ENCODE results near the gene SPACA6. TPM values are rescaled to one million over a fixed set of nuclear protein-coding genes. Genes with fewer than 3 reads are reported as not detected.

SPACA6 gene
- total and polyA plus RNA-seq, 9 of the 15 experiments (the other 6 are each of a cell fraction or from before 2014, with no cell fraction given) = 1.3 to 17.3 (median 6.2) TPM

- in situ Hi-C loops (cut with MboI) (no loop called here), intact Hi-C loops (cut with micrococcal nuclease) (no loop called here)
- Histone ChIP-seq H3K9ac (ENCODE audit: insufficient read depth in 1 of 2, low read depth in 2 of 2, low read length in 2 of 2) (no peak overlapping the region), H3K36me3 (ENCODE audit: control insufficient read depth, insufficient read depth, low read length) (no peaks in the 10 kb centered on the region), H2AFZ (ENCODE audit: low read depth, low read length) (no peak overlapping the region), H3K4me1 (replicated peaks in 1 of 2; ENCODE audit: control insufficient read depth in 2 of 2, insufficient read depth in 2 of 2, low read length in 2 of 2) (peaks cover 0 to 18% of the 10 kb centered on the region in 2 experiments; a peak in 2 of 5 replicates), H3K27me3 (ENCODE audit: control insufficient read depth in 2 of 2, insufficient read depth in 2 of 2, low read length in 2 of 2) (peaks cover 0 to 7% of the 10 kb centered on the region in 2 experiments; a peak in 1 of 5 replicates), H4K20me1 (replicated peaks; ENCODE audit: control insufficient read depth, insufficient read depth, low read length) (no peaks in the 10 kb centered on the region), H3K27ac (ENCODE audit: extremely low read depth, low read depth, low read length) (no peak overlapping the region), H3K79me2 (ENCODE audit: control insufficient read depth, insufficient read depth, low read length) (no peaks in the 10 kb centered on the region), H3K9me3 (replicated peaks; ENCODE audit: control insufficient read depth, insufficient read depth, low read depth, low read length) (no peaks in the 10 kb centered on the region), H3K9me1 (ENCODE audit: control insufficient read depth, insufficient read depth, low read length) (no peaks in the 10 kb centered on the region), H3K4me2 (ENCODE audit: insufficient read depth, low read length) (no peak overlapping the region), H3K4me3 (no peak overlapping the region)
- BruUV-seq (replicated peaks) = no TSS peak
- WGBS (ENCODE audit: insufficient coverage, low coverage, missing lambda C conversion rate) = 4% methylated on average over 11 of the region's 11 CpGs
- FAIRE-seq (no peak), DNase-seq (ENCODE audit: extremely low read depth in 1 of 4, low spot score in 3 of 4) (no peak), ATAC-seq (no peak)
- TF ChIP-seq NFIC (IDR thresholded peaks at IDR 0.05) = no peak
- CTCF ChIA-PET (ENCODE audit: low intra/inter-chr PET ratio) = no interaction called here
- POLR2A ChIA-PET = interaction anchor here (0.7 to 1.2 kb wide), 2 partner anchors 10 to 130 kb away, joined by 3 to 4 read pairs; no protein-coding TSS in a partner anchor
These were observed 23.8 kb downstream of the SPACA6 start for GRCh38 chr19:51716925-51717324.

GRCh38 chr19:51719251-51719988 lies 26.3 kb downstream of the SPACA6 start:
- Histone ChIP-seq H2AFZ (ENCODE audit: low read depth, low read length) (no peak overlapping the region), H3K4me1 (replicated peaks in 1 of 2; ENCODE audit: control insufficient read depth in 2 of 2, insufficient read depth in 2 of 2, low read length in 2 of 2) (peaks cover 0 to 15% of the 10 kb centered on the region in 2 experiments; a peak in 2 of 5 replicates), H3K4me2 (ENCODE audit: insufficient read depth, low read length) (no peak overlapping the region), H3K4me3 (no peak overlapping the region), H3K36me3 (ENCODE audit: control insufficient read depth, insufficient read depth, low read length) (no peaks in the 10 kb centered on the region), H3K9ac (ENCODE audit: insufficient read depth in 1 of 2, low read depth in 2 of 2, low read length in 2 of 2) (no peak overlapping the region), H3K27ac (ENCODE audit: extremely low read depth, low read depth, low read length) (no peak overlapping the region), H4K20me1 (replicated peaks; ENCODE audit: control insufficient read depth, insufficient read depth, low read length) (no peaks in the 10 kb centered on the region), H3K9me1 (ENCODE audit: control insufficient read depth, insufficient read depth, low read length) (no peaks in the 10 kb centered on the region), H3K27me3 (ENCODE audit: control insufficient read depth in 2 of 2, insufficient read depth in 2 of 2, low read length in 2 of 2) (peaks cover 0 to 7% of the 10 kb centered on the region in 2 experiments; a peak in 1 of 5 replicates), H3K9me3 (replicated peaks; ENCODE audit: control insufficient read depth, insufficient read depth, low read depth, low read length) (no peaks in the 10 kb centered on the region), H3K79me2 (ENCODE audit: control insufficient read depth, insufficient read depth, low read length) (no peaks in the 10 kb centered on the region)
- WGBS (ENCODE audit: insufficient coverage, low coverage, missing lambda C conversion rate) = 95% methylated on average over 32 of the region's 83 CpGs
- DNase-seq (ENCODE audit: extremely low read depth in 1 of 4, low spot score in 3 of 4) (no peak), ATAC-seq (no peak), FAIRE-seq (no peak)
- ChIA-PET CTCF (ENCODE audit: low intra/inter-chr PET ratio) (no interaction called here), POLR2A (interaction anchor here (1.0 kb wide), 1 partner anchor 10 kb away, joined by 3 read pairs; no protein-coding TSS in a partner anchor)
- no TSS peak for BruUV-seq (replicated peaks)
- in situ Hi-C loops (cut with MboI) (no loop called here), intact Hi-C loops (cut with micrococcal nuclease) (no loop called here)
- TF ChIP-seq ZBTB33 (CRISPR knock-in tag; IDR thresholded peaks at IDR 0.05) = peak; percentile 90
- no peak for TF ChIP-seq SIN3A (IDR thresholded peaks at IDR 0.05; ENCODE audit: borderline replicate concordance in 2 of 2, control insufficient read depth in 1 of 2, low read depth in 2 of 2, low read length in 2 of 2)
